Right renal pelvis (tissue), 4 donors: Measurements from ENCODE around the gene DES. TPM values are rescaled to one million over a fixed set of nuclear protein-coding genes. Genes with fewer than 3 reads are reported as not detected.

Experiments used
- DNase-seq, 4 donors: peaks; one replicate each; pipeline ENCODE4 v3.0.0-alpha.2; 2013; ENCODE audit warnings: low read depth in 4 of 4, low spot score in 3 of 4, missing footprints in 1 of 4
- polyA plus RNA-seq, 4 donors: library from polyadenylated mRNA; unstranded; fragments of 120-200 nt; gene quantifications; one replicate each; pipeline ENCODE4 v1.2.1, GENCODE V29; 2013; ENCODE audit not compliant: insufficient read length in 4 of 4

The DES gene
- polyA plus RNA-seq, 4 donors, result 5.9 to 6.8 (median 6.6) TPM

DNA sequence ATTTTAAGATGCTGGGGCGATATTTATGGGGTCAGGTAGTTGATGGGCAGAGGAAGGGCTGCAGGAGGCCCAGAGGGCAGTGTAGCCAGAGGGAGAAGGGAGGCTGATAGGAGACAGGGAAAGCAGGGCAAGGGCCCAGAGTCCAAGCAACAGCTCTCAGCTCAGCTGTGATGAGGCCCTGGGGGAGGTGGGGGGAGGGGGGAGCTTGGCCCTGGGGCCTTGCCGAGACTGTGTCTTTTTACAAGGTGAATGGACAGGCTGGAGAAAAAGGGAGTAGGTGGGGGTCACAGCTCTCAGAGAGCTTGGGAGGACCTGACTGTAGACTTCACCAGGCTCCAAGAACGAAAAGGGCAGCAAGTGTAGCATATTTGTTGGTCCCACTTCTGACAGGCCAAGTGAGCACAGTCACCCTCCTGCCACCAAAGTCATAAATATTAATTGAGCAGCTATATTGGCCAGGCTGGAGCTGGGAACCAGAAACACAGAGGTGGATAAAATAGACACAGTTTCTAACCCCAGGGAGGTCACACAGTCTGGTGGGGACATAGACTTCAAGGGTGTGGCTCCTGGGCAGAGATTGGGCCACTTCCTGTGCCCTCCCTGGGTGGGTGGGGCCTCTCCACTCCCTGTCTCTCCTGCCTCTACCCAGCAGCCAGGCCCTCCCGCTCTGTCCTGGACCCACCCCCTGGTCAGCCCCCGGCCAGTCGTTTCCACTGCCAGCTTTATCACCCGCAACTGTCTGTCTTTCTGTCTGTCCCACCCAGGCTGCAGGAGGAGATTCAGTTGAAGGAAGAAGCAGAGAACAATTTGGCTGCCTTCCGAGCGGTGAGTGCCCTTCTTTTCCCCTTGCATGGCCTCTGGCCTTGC is 1.4 kb downstream of the DES start:
- no peak for DNase-seq

DNA sequence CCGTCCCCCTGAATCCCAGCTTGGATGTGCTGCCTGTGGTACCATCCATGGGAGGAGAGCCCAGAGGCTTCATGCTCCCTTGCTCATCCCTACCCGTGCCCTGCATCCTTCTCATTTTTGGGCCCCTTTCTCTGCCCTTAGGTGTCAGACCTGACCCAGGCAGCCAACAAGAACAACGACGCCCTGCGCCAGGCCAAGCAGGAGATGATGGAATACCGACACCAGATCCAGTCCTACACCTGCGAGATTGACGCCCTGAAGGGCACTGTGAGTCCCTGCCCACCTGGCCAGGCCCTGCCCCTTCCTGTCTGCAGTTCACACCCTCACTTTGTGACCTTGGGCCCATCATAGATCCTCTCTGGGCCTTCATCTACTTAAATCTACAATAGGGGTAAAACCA is 2.5 kb downstream of the DES start:
- DNase-seq, result no peak

GRCh38 chr2:219421323-219421722 is 3.1 kb downstream of the DES start:
- no peak for DNase-seq

- DNase-seq, result no peak
These were observed 4.9 kb downstream of the DES start for GRCh38 chr2:219422952-219423534.

GRCh38 chr2:219423652-219424377 is 5.6 kb downstream of the DES start:
- DNase-seq, result no peak

DNA sequence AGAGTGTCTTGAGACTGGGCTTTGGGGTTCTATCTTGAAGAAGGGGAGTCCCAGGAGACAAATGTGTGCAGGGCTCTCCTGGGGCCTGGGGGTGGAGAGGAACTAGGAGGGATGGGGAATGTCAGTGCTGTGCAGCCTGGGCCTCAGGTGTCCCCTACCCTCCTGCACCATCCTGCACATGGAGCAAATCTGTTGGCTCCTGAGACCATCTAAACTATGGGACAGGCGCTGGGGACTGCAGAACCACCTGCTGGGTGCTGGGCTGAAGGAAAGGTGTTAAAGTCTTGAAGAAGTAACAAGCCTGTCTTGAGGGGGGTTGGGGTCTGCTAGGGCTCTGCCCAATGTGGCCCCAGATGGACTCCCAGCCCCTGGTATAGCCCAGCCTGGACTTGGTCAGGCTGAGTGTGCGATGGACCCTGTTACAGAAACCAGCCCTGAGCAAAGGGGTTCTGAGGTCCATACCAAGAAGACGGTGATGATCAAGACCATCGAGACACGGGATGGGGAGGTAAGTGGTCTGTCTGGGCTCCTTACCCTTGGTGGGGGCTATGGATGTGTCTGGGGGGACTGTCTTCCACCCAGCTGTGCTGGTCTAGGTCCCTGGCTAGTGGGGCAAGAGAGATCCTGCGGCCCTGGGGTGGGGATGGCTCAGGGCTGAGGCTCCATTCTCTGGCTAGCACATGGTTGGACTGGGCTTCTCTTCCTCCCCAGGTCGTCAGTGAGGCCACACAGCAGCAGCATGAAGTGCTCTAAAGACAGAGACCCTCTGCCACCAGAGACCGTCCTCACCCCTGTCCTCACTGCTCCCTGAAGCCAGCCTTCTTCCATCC is 7.3 kb downstream of the DES start:
- DNase-seq, result no peak

DNA sequence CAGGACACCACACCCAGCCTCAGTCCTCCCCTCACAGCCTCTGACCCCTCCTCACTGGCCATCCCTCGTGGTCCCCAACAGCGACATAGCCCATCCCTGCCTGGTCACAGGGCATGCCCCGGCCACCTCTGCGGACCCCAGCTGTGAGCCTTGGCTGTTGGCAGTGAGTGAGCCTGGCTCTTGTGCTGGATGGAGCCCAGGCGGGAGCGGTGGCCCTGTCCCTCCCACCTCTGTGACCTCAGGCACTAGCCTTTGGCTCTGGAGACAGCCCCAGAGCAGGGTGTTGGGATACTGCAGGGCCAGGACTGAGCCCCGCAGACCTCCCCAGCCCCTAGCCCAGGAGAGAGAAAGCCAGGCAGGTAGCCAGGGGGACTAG is 7.9 kb downstream of the DES start:
- no peak for DNase-seq

DNA sequence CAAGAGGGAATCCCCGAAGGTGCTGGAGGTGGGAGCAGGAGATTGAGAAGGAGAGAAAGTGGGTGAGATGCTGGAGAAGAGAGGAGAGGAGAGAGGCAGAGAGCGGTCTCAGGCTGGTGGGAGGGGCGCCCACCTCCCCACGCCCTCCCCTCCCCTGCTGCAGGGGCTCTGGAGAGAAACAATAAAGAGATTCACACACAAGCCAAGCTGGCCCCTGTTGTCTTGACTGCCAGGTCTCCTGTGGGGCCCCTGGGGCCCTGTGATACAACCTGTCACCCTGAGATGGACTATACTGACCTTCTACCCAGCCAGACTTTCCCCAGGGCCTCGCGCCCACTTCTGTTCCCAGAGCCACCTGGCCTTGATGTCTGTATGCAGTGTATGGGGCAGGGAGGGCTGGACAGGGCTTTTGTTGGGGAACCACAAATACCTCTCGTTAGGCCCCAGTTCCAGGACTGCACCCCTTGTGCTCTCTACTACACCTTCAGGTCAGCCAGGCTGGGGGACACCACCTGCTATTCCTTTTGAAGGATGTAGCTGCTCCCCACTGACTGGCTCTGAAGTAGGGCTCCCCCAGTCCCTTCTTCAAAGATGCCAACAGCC is 8.5 kb downstream of the DES start:
- DNase-seq, result no peak

DNA sequence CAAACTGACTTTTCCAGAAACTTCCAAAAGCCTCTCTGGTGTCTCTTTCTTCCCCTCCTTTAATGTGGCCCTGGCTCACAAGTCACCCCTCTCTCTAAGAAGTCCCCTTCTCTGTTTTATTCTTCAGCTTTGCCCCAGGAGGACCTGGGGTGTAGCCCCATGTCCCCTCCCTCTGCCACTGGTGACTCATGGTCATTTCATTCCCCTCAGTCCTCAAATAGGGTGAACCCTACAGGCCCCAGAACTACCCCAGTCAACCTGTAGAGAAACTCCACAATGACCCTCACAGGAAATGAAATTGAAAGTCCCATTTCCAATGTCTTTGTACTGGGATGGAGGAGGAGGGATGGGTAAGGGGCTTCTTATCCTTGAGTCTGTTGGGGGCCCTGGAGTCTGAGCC is 10.3 kb downstream of the DES start:
- DNase-seq, result no peak

DNA sequence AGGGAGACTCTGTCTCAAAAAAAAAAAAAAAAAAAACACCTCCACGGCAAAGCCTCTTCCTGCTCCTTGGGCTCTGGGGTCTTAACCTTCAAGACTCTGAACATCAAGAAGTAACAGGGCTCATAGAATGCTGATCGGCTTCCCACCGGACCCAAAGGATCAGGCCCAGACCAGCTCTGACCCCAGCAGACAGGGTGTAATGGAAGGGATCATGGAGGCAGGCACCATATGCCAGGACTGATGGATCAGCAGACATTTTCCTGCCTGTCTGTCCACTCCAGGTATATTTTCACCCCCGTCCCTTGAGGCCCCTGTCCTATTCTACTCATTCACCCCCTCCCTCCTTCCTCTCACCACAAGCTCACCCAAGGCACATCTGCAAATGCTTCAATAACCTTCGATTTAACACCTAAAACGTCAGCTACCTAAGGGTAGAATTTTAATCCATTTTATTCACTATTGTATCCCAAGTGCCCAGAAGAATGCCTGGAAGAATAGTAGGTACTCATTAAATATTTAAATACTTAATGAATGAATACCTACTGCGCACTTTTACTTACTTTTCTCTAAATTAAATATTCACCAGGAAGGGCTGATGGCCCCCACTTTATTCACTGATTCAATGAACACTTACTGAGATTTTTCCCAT is 11.9 kb downstream of the DES start:
- DNase-seq, result no peak

DNA sequence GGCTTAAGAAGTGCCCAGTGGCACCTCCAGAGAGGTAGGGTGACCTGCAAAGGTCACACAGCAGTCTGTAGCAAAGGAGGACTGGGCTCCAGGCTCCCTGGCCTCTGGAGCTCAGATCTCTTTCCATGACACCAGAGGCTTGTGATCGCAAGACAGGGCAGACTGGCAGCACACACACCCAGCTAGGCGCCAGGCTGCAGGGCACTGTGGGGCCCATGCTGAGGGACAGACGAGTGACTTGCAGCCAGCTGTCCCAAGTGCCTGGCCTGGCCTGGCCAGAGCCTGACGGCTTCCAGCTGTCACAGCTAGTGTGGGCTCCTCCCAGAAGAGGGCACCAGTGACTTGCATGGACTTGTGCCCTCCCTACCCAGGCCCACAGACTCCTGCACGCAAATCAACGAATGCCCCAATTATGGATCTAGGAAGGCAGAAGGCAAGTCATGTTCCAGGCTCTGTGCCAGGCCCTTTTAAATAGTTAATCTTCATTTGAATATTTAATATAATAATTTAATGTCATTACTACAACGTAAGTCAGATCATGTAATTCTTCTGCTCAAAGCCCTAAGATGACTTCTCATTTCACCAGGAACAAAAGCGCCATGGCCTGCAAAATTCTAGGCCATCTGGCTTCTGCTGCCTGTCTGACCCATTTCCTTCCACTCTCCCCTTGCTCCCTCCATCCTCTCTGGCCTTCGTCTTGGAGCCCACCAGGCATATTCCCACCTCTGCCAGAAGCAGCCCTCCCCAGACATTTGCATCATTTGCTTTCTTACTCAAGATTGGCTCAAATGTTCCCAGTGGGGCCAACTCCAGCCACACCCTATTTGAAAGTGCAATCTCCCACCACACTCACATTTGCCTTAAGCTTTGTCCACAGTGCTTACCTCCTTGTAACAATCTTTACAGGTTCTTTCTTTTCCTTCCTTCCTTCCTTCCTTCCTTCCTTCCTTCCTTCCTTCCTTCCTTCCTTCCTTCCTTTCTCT is 12.7 kb downstream of the DES start:
- no peak for DNase-seq

GRCh38 chr2:219433666-219434467 is 15.7 kb downstream of the DES start:
- DNase-seq, result no peak

GRCh38 chr2:219434468-219434717 is 16.2 kb downstream of the DES start:
- no peak for DNase-seq

DNA sequence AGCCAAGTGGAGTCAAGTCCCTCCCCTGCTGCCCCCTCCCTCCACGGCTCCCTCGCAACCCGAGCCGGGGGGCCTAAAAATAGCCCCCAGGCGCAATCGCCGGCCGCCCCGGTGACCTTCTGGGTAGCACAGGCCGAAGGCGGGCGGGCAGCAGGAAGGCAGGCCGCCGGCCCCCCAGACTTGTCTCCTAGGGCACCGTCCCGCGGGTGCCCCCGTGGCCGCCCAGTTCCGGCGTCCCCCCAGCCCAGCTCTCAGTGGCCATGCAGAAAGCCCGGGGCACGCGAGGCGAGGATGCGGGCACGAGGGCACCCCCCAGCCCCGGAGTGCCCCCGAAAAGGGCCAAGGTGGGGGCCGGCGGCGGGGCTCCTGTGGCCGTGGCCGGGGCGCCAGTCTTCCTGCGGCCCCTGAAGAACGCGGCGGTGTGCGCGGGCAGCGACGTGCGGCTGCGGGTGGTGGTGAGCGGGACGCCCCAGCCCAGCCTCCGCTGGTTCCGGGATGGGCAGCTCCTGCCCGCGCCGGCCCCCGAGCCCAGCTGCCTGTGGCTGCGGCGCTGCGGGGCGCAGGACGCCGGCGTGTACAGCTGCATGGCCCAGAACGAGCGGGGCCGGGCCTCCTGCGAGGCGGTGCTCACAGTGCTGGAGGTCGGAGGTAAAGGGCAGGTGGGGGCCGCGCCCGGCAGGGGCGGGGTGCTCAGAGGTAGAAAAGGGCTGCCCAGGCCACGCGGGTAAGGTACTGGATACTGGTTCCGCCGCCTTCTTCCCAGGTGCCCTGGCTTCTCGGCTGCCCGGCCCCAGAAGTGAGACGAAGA is 16.7 kb downstream of the DES start, which contains the start of gene SPEG:
TSS of gene SPEG (plus strand) at position 126 of the 808 bp plus-strand sequence. CDS start at position 261, 135 bp downstream.
- DNase-seq, result no peak

- no peak for DNase-seq
These were observed 17.5 kb downstream of the DES start for GRCh38 chr2:219435701-219436100.

- no peak for DNase-seq
These were observed 18.3 kb downstream of the DES start for GRCh38 chr2:219436491-219436890.

GRCh38 chr2:219437141-219437540 is 19.0 kb downstream of the DES start:
- no peak for DNase-seq
